RPMI7951 (cell line): ENCODE data around the gene TLR5. TPM values are rescaled to one million over a fixed set of nuclear protein-coding genes. Genes with fewer than 3 reads are reported as not detected.
A peak's percentile ranks its signal among the peaks of the same experiment; 100 is the strongest.

ENCODE experiments used
- DNase-seq: peaks from one replicate; pipeline ENCODE4 v3.0.0-alpha.2; 2012; ENCODE audit warnings: low read depth
- total RNA-seq: library from RNA; depleted of rRNA; stranded (reverse); fragments of >200 nt; shearing (Covaris generic); gene quantifications from 2 replicates; pipeline ENCODE4 v1.2.3, GENCODE V29; 2014; rRNA removed

Gene TLR5
- total RNA-seq, 1 experiment from 2014 or later = not detected

GRCh38 chr1:223067914-223068313 lies 75.1 kb downstream of the TLR5 start:
- peak; percentile 8 for DNase-seq

GRCh38 chr1:223066415-223066814 lies 76.6 kb downstream of the TLR5 start:
- DNase-seq = no peak

GRCh38 chr1:223062177-223062576 lies 80.9 kb downstream of the TLR5 start:
- no peak for DNase-seq

GRCh38 chr1:223059526-223059925 lies 83.5 kb downstream of the TLR5 start:
- no peak for DNase-seq

Other genes starting within 250 kb of the TLR5 start
- gene SUSD4, start 220.9 kb upstream of the TLR5 start, total RNA-seq = 0.29 and 0.48 TPM in 2 replicates